Measurements from ENCODE around the gene CHKA. TPM values are rescaled to one million over a fixed set of nuclear protein-coding genes. Genes with fewer than 3 reads are reported as not detected.

Gene CHKA
- total and polyA plus RNA-seq, 8 donors = 36.8 to 106 (median 82.8) TPM

DNA sequence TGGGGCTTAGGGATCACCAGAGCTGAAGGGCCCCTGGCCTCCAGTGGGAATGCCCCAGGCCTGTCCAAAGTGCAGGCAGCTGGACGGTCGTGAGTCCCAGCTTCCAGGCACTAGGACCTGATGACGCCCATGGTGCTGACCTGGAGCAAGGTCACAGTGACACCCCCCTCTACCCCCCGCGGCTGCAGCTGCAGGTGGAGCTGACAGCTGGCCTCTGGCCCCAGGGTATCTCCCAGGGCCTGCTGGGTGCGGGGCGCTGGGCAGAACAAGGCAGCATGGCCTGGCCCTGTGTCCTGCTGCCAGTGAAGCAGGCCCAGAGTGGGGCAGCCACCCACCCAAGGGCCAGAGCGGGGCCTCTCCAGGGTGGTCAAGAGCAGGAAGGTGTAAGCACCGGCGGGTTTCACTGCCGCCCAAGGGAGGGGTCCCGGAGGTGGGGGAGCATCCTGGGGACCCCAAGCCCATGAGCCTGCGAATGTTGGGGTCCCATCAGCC lies 82.9 kb downstream of the CHKA start:
- peak overlapping the region; percentile 90 to 98 for H3K27ac ChIP-seq
- TF ChIP-seq, protein P1, sequence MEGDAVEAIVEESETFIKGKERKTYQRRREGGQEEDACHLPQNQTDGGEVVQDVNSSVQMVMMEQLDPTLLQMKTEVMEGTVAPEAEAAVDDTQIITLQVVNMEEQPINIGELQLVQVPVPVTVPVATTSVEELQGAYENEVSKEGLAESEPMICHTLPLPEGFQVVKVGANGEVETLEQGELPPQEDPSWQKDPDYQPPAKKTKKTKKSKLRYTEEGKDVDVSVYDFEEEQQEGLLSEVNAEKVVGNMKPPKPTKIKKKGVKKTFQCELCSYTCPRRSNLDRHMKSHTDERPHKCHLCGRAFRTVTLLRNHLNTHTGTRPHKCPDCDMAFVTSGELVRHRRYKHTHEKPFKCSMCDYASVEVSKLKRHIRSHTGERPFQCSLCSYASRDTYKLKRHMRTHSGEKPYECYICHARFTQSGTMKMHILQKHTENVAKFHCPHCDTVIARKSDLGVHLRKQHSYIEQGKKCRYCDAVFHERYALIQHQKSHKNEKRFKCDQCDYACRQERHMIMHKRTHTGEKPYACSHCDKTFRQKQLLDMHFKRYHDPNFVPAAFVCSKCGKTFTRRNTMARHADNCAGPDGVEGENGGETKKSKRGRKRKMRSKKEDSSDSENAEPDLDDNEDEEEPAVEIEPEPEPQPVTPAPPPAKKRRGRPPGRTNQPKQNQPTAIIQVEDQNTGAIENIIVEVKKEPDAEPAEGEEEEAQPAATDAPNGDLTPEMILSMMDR (IDR thresholded peaks at IDR 0.05) = no peak
- ATAC-seq = peak; percentile 0
- H3K4me3 ChIP-seq = peak overlapping the region; percentile 74 to 78
- H3K4me1 ChIP-seq = peaks cover 20 to 68% of the 10 kb centered on the region in 2 donors
- intact Hi-C loops (cut with DNase I) = no loop called here
- peaks cover 0 to 36% of the 10 kb centered on the region in 2 donors for H3K36me3 ChIP-seq
- H3K9me3 ChIP-seq = no peaks in the 10 kb centered on the region
- peak in 1 of 4 donors; percentile 83 for DNase-seq
- no peaks in the 10 kb centered on the region for H3K27me3 ChIP-seq

DNA sequence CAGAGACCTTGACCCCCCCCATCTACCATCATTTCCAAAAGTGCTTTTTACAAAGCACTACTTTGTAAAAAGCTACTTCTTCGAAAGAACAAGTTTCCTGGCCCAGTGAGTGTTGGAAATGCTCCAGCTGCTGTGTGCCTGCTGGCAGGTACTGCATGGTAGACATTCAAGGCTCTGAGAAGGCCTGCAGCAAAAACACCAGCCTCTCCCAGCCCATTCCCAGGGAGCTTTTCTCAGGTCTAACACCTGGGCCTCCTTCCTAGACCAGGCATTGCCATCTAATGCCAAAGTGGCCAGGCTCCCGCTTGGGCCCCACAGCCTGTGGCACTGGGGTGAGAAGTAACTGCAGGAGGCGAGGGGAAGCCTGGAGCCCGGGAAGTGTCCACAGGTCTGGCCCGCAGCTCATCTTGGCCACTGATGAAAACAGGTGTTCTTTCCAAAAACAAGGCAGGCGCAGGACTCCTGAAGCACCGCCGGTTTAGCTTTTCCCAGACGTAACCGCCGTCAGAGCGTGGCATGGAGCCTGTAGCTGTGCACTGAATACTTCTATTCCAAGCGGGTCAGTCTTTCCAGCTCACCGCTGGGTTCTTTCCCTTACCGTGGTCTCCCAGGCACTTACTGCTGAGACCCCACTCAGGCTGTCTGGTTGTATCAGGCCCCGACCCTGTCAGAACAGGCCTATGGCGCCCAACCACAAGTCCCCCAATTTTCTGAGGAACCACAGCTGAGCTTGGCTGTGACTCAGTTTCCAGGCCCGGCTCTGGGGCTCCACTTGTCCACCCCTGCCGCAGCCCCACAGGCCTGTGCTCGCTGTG lies 83.6 kb downstream of the CHKA start:
- DNase-seq (peak in 2 of 4 donors; percentile 29 to 75), ATAC-seq (no peak)
- TF ChIP-seq, protein P1 (IDR thresholded peaks at IDR 0.05) = no peak
- Histone ChIP-seq H3K4me1 (peaks cover 20 to 72% of the 10 kb centered on the region in 2 donors), H3K27me3 (no peaks in the 10 kb centered on the region), H3K36me3 (peaks cover 0 to 36% of the 10 kb centered on the region in 2 donors), H3K9me3 (no peaks in the 10 kb centered on the region), H3K4me3 (peak overlapping the region in 1 of 2 donors; percentile 78), H3K27ac (peak overlapping the region; percentile 90 to 98)
- intact Hi-C loops (cut with DNase I) = no loop called here

DNA sequence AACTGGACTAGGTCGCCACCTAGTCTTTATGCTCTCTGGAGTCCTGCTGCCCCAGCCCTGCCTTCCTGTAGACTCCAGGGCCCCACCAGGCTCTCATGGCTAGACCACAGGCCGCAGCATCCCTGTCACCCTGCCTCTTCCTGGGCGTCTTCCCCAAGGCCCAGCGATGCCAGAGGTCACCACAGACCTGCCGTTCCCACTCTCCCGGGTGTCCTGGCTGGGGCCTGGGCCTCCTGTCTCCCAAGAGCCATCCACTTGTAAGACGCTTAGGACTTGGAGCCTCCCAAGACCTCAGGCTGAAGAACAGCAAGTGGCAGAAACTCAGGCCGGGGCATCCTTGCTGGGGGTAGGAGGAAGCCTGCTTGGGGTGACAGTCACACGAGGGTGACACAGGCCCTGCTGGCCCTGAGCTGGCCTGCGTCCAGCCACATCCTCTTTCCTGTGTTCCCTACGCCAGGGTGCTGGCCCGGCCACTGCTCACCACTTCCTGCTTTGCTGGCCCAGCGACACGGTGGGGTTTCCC lies 84.4 kb downstream of the CHKA start:
- H3K9me3 ChIP-seq = no peaks in the 10 kb centered on the region
- no peaks in the 10 kb centered on the region for H3K27me3 ChIP-seq
- H3K36me3 ChIP-seq = peaks cover 0 to 30% of the 10 kb centered on the region in 2 donors
- H3K4me1 ChIP-seq = peaks cover 21 to 73% of the 10 kb centered on the region in 2 donors
- peak; percentile 51 for ATAC-seq
- DNase-seq = peak in 2 of 4 donors; percentile 89 to 95
- peak overlapping the region; percentile 90 to 98 for H3K27ac ChIP-seq
- intact Hi-C loops (cut with DNase I) = no loop called here
- H3K4me3 ChIP-seq = no peak overlapping the region
- TF ChIP-seq, protein P1 (IDR thresholded peaks at IDR 0.05) = no peak

DNA sequence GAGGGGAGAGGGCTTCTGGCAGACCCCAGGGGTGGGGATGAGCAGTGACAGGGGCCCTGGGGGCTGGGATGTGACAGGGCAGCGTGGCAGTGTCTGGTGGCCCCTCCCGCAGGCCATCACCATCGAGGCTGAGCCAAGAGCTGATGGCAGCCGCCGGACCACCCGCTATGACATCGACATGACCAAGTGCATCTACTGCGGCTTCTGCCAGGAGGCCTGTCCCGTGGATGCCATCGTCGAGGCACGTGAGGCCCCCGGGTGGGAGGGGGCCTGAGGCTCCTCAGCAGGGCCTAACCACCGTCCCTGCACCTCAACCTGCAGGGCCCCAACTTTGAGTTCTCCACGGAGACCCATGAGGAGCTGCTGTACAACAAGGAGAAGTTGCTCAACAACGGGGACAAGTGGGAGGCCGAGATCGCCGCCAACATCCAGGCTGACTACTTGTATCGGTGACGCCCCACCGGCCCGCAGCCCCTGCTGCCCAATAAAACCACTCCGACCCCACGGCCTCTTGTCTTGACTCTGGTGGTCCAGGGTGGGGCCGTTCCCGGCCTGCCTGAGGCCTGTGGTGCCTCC lies 85.0 kb downstream of the CHKA start:
- peak overlapping the region; percentile 90 to 98 for H3K27ac ChIP-seq
- intact Hi-C loops (cut with DNase I) = no loop called here

More for the DNA sequence above, 85.0 kb downstream of the CHKA start:
- DNase-seq = peak in 2 of 4 donors; percentile 68 to 87
- Histone ChIP-seq H3K4me1 (peaks cover 26 to 73% of the 10 kb centered on the region in 2 donors), H3K27me3 (no peaks in the 10 kb centered on the region), H3K9me3 (no peaks in the 10 kb centered on the region), H3K36me3 (peaks cover 0 to 25% of the 10 kb centered on the region in 2 donors), H3K4me3 (no peak overlapping the region)
- TF ChIP-seq, protein P1 (IDR thresholded peaks at IDR 0.05) = no peak
- ATAC-seq = no peak
